Activated naive CD8-positive, alpha-beta T cell treated with anti-CD3 and anti-CD28 coated beads, Interleukin-2, amount 10 ng/mL, durations not matched to agents 7 days and 5 days (primary cell): ENCODE results near the gene FTL. TPM values are rescaled to one million over a fixed set of nuclear protein-coding genes. Genes with fewer than 3 reads are reported as not detected.

Source experiments
- ATAC-seq: fragments of 150-1000 bp; cut with Tn5 transposase; one replicate; pipeline ENCODE4 v1.10.0; 2021; ENCODE audit warnings: low read depth, moderate library complexity
- POLR2A ChIA-PET: fragments of 350-600 bp; sonication (Branson Sonifier 250); formaldehyde crosslinking; loops from one replicate; lab custom pipeline; 2021; ENCODE audit warnings: antibody characterized with exemption; lab: Charles Lee
- DNase-seq: peaks from one replicate; pipeline ENCODE4 v3.0.0; 2021
- H3K27ac Mint-ChIP-seq: one replicate; pipeline ENCODE4 v1.8.0; 2022; ENCODE audit warnings: mild to moderate bottlenecking, mixed read lengths
- H3K27me3 Mint-ChIP-seq: one replicate; pipeline ENCODE4 v1.8.0; 2022; ENCODE audit warnings: mild to moderate bottlenecking, moderate library complexity, mixed read lengths
- H3K36me3 Mint-ChIP-seq: one replicate; pipeline ENCODE4 v1.8.0; 2021; ENCODE audit warnings: mild to moderate bottlenecking, mixed read lengths
- H3K4me1 Mint-ChIP-seq: one replicate; pipeline ENCODE4 v1.8.0; 2021; ENCODE audit warnings: mixed read lengths
- H3K4me3 Mint-ChIP-seq: one replicate; pipeline ENCODE4 v1.8.0; 2022; ENCODE audit warnings: mild to moderate bottlenecking, moderate library complexity, mixed read lengths
- H3K9me3 Mint-ChIP-seq: one replicate; pipeline ENCODE4 v1.8.0; 2021; ENCODE audit warnings: mixed read lengths
- microRNA-seq: library from miRNA; unstranded; fragments of <30 nt; microRNA quantifications from one replicate; pipeline ENCODE4 v1.2.0, GENCODE V29; 2022
- total RNA-seq, 2 experiments: library from RNA; stranded (reverse); gene quantifications; one replicate each; pipeline ENCODE4 v1.2.3, GENCODE V29; 2021

FTL gene
- total RNA-seq, 2 experiments from 2014 or later, result 1,232 to 1,343 TPM

- Mint-ChIP-seq H3K27ac (no peak overlapping the region), H3K36me3 (peaks cover 3% of the 10 kb centered on the region), H3K4me3 (no peak overlapping the region), H3K4me1 (peaks cover 13% of the 10 kb centered on the region), H3K27me3 (peaks cover 5% of the 10 kb centered on the region), H3K9me3 (no peaks in the 10 kb centered on the region)
- no peak for ATAC-seq
- POLR2A ChIA-PET, result interaction anchor here (0.5 kb wide), 1 partner anchor 436 kb away, joined by 3 read pairs; no protein-coding TSS in a partner anchor
- no peak for DNase-seq
These were observed 49.2 kb downstream of the FTL start for GRCh38 chr19:49014123-49014869.

- Mint-ChIP-seq H3K36me3 (peaks cover 3% of the 10 kb centered on the region), H3K4me3 (no peak overlapping the region), H3K4me1 (peaks cover 14% of the 10 kb centered on the region), H3K27me3 (peaks cover 10% of the 10 kb centered on the region), H3K9me3 (no peaks in the 10 kb centered on the region), H3K27ac (no peak overlapping the region)
- DNase-seq (no peak), ATAC-seq (no peak)
- POLR2A ChIA-PET, result no interaction called here
These were observed 49.8 kb downstream of the FTL start for GRCh38 chr19:49014870-49015255.

DNA sequence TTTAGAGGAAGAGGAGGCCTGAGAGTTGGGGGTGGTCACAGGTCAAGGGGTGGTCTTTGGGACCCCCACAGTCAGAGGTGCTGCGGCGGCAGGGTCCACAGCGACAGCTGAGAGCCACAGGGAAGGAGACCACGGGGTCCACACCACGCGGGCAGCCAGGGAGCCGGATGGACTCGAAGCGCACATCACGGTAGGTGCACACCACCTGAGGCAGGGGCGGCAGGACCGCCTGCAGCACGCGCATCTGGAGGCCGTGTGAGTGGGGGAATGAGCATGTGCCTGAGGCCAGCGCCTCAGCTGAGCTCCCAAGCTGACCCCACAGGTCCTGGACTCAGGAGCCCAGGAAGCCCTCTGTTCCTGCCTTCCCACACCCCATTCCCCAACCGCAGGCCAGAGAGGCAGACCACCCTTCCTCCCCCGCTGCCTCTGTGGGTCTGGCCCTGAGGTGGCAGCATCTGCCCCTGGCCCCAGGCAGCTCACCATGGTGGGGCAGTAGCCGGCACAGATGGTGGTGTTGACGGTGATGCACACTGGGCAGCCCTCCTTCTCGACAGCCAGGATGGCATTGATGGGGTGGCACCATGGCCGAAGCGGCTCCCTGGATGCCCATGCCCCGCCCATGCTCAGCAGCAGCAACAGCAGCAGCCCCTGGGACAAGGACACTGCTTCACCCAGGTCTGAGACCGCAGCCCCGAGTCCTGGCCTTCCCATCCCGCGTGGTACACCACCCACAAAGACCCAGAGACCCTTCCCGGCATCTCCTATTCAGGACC is 51.1 kb downstream of the FTL start:
- ATAC-seq, result no peak
- Mint-ChIP-seq H3K9me3 (no peaks in the 10 kb centered on the region), H3K27me3 (peaks cover 22% of the 10 kb centered on the region), H3K4me3 (no peak overlapping the region), H3K4me1 (peaks cover 18% of the 10 kb centered on the region), H3K36me3 (no peaks in the 10 kb centered on the region), H3K27ac (no peak overlapping the region)
- DNase-seq, result no peak
- POLR2A ChIA-PET, result no interaction called here

Small RNAs within 50 kb of the gene (microRNA-seq; reads per million reads assigned to microRNA genes)
- gene MIR6798, result not detected

Other genes with a start within 250 kb of the FTL start
- 1 to 10 TPM; 1.5 to 2.1 TPM for gene MAMSTR, start 245.6 kb upstream of the FTL start, total RNA-seq
- not detected for gene RASIP1, start 224.7 kb upstream of the FTL start, total RNA-seq
- gene IZUMO1, start 218.4 kb upstream of the FTL start, total RNA-seq, result not detected
- gene FUT1, start 212.7 kb upstream of the FTL start, total RNA-seq, result under 1 TPM; 0.14 to 0.22 TPM
- not detected for gene FGF21, start 209.8 kb upstream of the FTL start, total RNA-seq
- 10 to 100 TPM; 40.6 to 43.9 TPM for gene BCAT2, start 154.3 kb upstream of the FTL start, total RNA-seq
- gene HSD17B14, start 128.8 kb upstream of the FTL start, total RNA-seq, result 1 to 10 TPM; 2.6 to 3.3 TPM
- gene PLEKHA4, start 96.7 kb upstream of the FTL start, total RNA-seq, result 1 to 10 TPM; 4.0 to 7.0 TPM
- 10 to 100 TPM; 82.8 to 83.9 TPM for gene PPP1R15A, start 92.9 kb upstream of the FTL start, total RNA-seq
- under 1 TPM in 1 of 2 experiments, not detected in 1; 0.17 TPM for gene TULP2, start 66.6 kb upstream of the FTL start, total RNA-seq
- 100 to 1,000 TPM; 203 to 214 TPM for gene NUCB1, start 65.0 kb upstream of the FTL start, total RNA-seq
- 1 to 10 TPM; 1.7 to 2.6 TPM for gene DHDH, start 31.6 kb upstream of the FTL start, total RNA-seq
- gene BAX, start 10.4 kb upstream of the FTL start, total RNA-seq, result 100 to 1,000 TPM; 285 to 296 TPM
- 10 to 100 TPM; 58.0 to 63.1 TPM for gene GYS1, start 28.0 kb downstream of the FTL start, total RNA-seq
- 10 to 100 TPM; 71.3 to 76.1 TPM for gene RUVBL2, start 28.6 kb downstream of the FTL start, total RNA-seq
- not detected for gene LHB, start 51.8 kb downstream of the FTL start, total RNA-seq
- gene CGB3, start 59.0 kb downstream of the FTL start, total RNA-seq, result not detected
- not detected for gene CGB2, start 66.6 kb downstream of the FTL start, total RNA-seq
- gene CGB1, start 71.6 kb downstream of the FTL start, total RNA-seq, result not detected
- gene CGB5, start 78.5 kb downstream of the FTL start, total RNA-seq, result not detected
- not detected for gene CGB8, start 83.8 kb downstream of the FTL start, total RNA-seq
- not detected for gene CGB7, start 92.4 kb downstream of the FTL start, total RNA-seq
- gene NTF4, start 99.5 kb downstream of the FTL start, total RNA-seq, result not detected
- not detected for gene KCNA7, start 107.4 kb downstream of the FTL start, total RNA-seq
- 100 to 1,000 TPM; 321 to 328 TPM for gene SNRNP70, start 120.1 kb downstream of the FTL start, total RNA-seq
- 10 to 100 TPM in 1 of 2 experiments, 1 to 10 TPM in 1; 8.9 to 10.1 TPM for gene LIN7B, start 149.1 kb downstream of the FTL start, total RNA-seq
- gene C19orf73, start 153.8 kb downstream of the FTL start, total RNA-seq, result 1 to 10 TPM; 1.3 to 1.7 TPM
- 1 to 10 TPM; 3.6 to 4.6 TPM for gene PPFIA3, start 154.2 kb downstream of the FTL start, total RNA-seq
- gene HRC, start 190.1 kb downstream of the FTL start, total RNA-seq, result not detected
- under 1 TPM; 0.19 to 0.34 TPM for gene TRPM4, start 192.5 kb downstream of the FTL start, total RNA-seq